ENCODE results near the gene MYO7A.

Gene MYO7A

DNA sequence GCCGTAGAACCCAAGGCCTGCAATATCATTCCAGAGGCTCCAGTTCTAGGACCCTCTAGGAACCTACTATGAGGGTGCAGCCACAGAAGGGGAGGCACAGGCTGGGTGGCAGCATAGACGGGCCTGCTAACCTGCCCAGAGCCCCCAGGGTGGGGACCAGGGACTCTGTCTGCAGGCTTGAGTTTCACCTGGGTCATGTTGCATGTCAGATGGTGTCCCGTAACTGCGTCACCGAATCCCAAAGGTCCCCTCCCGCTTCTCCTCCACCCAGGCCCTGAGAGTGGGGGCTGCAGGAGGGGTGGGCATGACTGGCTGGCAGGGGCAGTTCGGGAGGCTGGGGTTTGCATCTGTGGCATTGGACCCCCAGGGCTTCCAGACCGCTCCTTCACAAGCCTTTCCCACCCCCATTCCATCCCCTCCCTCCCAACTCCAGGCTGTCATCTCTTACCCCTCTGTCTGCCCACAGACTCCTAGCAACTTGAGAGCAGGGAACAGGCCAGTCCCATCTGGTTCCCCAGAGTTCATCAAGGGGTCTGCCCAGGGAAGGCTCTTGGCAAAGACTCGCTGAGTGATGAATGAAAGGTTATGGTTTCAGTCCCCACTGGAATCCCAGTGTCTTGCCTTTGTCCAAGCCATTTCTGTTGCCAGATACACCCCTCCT, 16.3 kb downstream of the MYO7A start:
- DNase-seq (ENCODE audit: extremely low read depth in 1 of 2, low read depth in 1 of 2): no peak

DNA sequence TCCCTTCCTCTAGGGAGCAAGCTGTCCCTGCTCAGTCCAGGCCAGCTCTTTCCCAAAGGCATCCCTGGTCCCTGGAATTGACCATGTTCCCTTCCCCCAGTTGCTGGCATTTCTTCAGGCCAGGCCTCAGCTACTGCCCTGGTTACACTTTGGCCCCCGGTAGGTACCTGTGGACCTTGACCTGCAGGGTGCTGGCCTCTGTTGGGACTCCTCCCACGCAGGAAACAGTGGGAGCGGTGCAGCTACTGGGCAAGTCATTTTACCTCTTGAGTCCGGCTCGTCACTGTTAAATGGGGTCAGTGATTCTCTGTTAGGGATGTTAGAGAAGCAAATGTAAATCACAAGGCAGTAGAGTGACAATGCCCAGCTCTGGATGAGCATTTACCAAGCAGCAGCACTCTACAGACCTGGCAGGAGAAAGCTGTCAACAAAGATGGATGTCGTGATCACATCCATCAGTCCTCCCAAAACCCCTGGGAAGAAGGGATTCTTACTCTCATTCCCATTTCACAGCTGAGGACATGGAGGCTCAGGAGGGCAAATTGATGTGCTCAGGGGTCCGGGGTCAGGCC, 16.9 kb downstream of the MYO7A start:
- DNase-seq (ENCODE audit: extremely low read depth in 1 of 2, low read depth in 1 of 2): no peak

DNA sequence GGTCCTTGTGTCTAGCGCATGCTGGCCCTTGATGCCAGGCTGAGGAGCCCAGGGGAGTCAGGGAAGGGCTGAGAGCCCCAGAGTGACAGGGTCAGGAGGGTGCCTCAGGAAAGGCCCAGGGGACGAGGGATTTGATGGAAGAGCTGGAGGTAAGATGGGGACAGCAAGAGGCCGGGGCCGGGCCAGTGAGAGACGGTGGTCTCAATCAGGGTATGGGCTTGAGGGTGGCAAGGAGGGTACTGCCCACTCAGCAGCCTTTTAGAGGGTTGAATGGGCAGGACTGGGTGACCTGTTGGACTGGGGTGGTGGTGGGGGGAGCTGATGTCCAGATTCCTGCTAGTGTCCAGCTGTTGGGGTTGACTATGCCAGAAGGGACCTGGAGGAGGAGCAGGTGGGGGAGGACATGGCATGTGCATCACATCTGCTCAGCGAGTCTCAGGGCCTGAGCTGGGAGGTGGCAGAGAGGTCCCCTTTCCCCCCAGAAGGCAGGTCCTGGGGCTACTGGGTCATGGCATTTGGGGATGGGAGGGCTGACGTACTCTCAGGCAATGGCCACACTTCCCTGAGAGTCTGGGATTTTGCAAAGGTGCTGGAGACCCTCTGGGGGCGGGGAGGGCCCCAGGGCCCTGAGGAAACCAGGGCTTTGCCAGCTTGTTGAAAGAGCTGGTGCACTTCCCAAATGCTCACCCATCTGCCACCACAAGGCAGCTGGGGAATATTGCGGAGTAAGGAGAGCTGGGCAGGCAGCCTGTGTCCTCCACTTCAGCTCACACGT, 18.4 kb downstream of the MYO7A start:
- DNase-seq (ENCODE audit: extremely low read depth in 1 of 2, low read depth in 1 of 2): no peak

DNA sequence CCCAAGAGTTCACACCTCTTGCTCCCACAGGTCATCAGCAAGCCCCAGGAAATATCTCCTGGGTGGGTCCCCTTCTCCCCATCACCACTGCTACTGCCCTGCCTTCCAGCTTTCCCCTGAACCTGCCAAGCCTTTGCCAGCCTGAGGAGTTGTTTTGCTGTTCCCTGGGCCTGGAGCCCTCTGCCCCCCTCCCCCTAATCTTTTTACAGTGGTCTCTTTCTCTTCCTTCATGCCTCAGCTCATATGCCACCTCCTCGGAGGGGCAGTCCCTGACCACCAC, 18.9 kb downstream of the MYO7A start:
- no peak for DNase-seq (ENCODE audit: extremely low read depth in 1 of 2, low read depth in 1 of 2)

DNA sequence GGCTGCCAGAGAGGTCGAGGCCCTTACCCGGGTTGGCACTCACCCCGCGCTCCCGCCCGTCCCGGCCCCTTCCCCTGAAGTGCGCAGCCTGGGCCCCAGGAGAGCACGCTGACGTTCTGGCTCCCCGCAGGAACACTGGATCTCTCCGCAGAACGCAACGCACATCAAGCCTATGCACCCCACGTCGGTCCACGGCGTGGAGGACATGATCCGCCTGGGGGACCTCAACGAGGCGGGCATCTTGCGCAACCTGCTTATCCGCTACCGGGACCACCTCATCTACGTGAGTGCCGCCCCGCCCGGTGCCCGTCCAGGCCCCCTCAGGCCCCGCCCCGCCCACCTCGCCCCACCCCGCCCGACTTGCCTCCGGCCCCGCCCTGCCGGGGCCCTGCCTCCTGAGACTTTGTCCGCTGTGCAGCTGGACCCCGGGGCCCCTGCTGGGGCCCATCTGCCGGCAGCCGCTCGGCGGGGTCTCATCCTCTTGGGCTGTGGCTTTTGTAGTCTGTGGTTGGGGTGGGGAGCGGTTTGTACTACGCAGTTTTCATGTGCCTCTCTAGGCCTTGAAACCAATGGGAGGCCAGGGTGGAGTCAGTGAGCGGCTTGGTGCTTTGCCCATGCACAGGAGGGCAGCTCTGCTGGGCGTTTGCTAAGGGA, 19.7 kb downstream of the MYO7A start:
- DNase-seq (ENCODE audit: extremely low read depth in 1 of 2, low read depth in 1 of 2): peak in 1 of 2 donors; percentile 20

DNA sequence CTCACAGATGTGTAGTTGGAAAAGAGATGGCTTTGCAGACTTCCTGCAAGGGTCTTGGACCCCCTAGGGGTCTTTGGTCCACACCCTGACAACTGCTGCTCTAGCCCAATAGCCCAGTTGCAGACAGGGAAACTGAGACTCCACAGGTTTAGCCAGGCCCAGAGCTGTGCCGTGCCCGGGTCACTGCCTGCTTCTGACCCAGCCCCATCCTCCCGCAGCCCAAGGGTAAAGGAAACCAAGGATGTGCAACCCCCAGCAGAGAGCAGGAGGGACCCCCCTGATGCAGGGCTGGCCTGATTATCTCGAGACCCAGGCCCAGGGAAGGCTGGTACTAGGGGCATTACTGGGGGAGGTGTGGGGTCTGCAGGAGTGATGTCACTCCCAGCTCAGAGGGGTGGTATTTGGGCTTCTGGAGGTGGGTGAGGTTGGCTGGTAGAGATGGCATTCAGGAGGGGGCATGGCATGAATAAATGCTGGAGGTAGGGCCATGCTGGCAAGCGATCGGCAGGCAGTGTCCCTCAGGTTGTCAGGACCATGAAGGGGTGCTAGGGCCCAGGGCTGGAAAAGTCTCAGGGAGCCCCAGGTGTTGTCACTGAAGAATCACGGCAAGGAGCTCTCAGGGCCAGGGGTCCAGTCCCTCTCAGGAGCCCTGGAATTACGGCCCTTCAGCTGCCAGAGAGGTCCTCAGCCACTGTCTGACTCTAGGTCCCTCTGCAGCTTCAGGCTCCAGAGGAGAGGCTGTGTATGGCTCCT, 21.1 kb downstream of the MYO7A start:
- no peak for DNase-seq (ENCODE audit: extremely low read depth in 1 of 2, low read depth in 1 of 2)

DNA sequence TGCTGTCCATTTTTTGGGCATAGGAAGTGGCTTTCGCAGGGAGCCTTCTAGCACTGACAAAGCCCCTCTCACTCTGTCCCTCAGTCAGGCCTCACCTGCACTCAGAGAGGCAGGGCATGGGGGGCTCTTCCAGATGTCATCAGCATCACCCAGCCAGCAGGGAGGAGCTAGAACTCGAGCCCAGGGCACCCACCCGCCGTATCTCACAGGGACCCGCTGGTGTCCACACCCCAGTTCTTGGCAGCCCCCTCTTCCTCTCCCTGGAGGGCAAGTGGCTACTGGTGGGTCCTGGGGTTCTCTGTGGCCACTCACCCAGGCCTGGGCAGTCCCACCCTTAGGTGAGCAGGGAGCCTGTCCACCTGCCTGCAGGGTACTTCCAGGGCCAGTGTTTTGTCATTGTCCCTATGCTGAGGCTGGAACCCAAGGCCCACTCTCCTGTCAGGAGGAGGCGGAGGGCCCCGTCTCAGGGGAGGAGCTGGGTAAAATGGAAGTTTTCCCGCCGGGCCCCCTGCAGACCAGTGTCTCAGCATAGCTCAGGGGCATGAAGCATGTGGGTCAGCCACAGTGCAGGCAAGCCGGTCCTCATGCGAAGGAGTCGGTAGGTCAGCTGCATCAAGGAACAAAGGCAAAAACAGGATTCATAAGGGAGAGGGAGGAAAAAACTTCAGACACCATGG, 21.8 kb downstream of the MYO7A start:
- no peak for DNase-seq (ENCODE audit: extremely low read depth in 1 of 2, low read depth in 1 of 2)

DNA sequence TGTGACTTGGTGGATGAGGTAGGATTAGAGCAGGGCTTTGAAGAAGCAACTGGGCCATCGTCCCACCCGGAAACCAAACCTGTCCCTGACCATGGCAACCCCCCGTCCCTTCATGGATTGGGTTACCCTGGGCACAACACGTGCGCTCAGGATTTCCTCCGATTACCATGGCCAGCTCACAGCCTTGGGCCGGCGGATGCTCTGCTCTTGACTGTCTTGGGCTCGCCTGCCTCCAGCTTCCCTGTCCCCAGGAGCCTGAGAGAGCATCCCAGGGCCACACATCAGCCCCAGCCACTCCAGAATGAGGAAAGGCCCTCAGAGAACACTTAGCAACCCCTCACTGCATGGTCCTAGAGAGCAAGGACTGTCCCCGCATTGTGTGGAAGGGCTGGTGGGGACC, 22.8 kb downstream of the MYO7A start:
- no peak for DNase-seq (ENCODE audit: extremely low read depth in 1 of 2, low read depth in 1 of 2)

DNA sequence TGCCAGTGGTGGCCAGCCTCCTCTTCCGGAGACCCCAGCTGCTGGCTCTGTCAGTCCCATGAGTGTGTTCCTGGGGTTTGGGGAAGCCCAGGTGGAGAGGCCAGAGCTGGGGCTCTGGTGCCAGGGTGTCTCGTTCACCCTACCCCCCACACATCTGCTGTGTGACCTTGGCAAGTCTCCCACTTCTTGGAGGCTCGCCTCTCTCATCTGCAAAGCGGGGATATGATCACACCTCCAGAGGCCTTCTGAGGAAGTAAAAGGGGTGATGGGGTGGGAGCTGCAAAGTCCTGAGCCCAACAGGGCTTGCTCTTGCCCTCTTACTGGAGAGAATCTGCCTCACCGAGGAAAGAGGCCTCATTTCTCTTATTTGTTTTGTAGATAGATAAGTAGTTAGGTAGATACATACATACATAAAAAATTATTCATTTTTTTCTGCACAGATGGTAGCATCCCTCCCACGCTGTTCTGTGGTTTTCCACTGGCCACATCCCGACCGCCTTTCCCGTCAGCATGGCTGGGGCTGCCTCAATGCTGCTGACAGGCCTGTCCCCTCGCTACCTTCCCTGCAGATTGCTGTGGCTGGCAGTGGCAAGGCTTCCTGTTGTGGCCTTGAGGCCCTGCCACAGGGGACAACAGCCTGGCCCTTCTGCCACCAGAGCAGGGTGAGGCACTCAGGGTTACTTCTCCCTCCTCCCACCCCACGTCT, 23.9 kb downstream of the MYO7A start:
- DNase-seq (ENCODE audit: extremely low read depth in 1 of 2, low read depth in 1 of 2): peak; percentile 64 to 66

DNA sequence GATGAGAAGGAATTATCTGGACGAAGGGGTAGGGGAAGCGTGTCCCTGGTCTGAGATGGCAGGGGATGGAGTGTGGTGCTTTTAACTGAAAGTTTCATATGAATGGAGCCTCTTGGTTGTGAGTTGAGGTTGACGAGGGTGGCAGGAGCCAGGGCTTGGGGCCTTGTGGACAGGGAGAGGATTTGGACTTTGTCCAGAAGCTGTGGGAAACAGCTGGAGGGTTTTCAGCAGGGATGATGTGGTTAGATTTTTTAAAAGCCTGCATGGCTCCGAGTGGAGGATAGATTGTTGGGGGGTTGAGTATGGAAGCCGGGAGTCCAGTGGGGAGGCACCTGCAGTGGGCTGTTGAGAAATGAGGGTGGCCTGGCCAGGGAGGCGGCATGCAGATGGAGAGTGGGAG, 24.8 kb downstream of the MYO7A start:
- DNase-seq (ENCODE audit: extremely low read depth in 1 of 2, low read depth in 1 of 2): no peak

DNA sequence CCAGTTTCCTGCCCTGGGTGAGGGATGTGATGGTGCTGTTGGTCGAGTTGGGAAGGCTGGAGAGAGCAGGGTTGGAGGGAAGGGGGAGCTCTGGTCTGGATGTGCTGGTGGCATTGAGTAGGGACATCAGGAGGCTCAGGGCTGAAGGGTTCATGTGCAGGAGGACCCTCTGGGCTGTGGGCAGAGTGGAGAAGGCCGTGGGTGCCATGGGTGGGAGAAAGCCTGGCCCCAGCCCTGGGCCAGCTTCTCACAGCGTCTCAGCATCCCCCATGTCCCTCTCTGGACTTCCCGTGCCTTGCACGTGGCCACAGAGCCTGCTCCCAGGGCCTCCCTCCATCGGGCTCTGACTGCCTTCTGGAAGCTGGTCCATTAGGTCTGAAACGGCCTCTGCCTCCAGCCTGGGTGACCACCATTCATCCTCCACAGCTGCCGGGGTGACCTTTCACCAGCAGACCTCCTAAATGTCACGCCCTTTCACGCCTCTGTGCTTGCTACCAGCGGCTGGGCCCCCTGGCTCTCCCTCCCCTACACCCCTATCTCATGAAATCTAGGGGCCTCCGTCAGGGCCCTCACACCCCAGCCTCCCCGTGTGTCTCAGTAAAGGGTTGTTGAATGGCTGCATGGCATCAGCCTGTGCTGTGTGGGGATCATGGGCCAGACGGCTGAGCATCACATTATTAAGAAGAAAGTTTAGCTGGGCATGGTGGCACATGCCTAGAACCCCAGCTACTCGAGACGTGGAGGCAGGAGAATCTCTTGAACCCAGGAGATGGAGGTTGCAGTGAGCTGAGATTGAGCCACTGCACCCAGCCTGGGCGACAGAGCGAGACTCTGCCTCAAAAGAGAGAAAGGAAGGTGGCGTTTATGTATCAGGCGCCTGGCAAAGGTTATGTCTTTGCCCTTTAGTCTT, 25.5 kb downstream of the MYO7A start:
- DNase-seq (ENCODE audit: extremely low read depth in 1 of 2, low read depth in 1 of 2): no peak

DNA sequence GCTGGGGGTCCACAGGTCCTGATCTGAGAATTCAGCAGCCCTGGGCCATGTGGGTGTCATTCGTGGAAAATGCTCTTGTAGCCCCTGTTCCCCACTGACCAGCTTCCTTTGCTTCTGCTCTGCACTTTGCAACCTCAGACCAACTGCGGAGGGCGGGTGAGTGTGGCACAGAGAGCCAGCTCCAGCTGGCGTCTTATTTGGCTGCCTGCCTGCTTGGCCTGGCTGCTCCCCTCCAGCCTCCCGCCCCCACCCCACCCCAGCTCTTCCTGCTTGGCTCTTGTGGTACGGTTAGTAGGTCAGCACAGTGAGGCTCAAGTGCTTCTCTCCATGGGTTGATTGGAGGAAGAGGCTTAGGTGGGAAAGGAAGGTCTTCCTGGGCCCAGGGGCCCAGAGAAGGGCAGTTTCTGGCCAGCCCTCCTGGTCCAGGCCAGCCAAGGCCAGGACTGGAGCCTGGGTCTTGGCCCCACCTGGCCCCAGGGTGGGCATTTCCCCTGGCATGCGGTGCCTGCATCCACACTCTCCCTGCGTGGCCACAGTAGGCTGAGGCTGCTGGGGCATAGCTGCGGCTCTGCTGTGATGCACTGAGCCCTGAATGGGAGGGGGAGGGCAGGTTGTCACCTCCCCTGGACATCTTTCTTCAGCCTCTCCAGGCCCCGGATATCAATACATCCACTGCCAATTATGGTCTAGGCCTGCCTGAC, 26.5 kb downstream of the MYO7A start:
- no peak for DNase-seq (ENCODE audit: extremely low read depth in 1 of 2, low read depth in 1 of 2)

DNA sequence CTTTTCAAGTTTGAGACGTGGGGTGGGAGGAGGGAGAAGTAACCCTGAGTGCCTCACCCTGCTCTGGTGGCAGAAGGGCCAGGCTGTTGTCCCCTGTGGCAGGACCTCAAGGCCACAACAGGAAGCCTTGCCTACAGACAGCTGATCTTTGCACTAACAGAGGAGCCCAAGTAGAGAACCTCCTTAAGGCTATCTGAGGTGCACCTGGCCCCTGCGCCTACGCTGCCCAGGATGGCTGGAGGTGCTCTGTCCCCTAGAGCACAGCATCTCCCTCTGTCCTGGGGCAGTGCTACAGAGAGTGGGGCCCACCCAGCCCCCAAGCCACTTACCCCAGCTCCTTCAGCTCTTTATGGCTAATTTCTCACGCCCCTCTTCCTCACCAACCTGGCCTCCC, 27.0 kb downstream of the MYO7A start:
- no peak for DNase-seq (ENCODE audit: extremely low read depth in 1 of 2, low read depth in 1 of 2)

DNA sequence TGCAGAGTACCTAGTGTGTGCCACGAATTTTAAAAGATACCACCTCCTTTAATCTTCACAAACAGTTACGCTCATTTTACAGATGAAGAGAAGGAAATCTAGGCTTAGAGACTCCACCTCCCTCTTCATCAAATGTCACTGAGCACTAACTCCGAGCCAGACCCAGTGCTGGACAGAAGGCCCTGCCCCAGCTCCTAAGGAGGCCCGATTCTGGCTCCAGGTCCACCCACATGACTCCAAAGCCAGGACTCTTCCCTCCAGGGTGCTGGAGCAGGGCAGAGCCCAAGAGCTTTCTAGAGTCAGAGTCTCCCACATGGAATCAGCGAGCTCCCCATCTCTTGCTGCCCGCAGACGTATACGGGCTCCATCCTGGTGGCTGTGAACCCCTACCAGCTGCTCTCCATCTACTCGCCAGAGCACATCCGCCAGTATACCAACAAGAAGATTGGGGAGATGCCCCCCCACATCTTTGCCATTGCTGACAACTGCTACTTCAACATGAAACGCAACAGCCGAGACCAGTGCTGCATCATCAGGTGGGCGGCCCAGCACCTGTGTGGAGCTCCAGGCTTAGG, 27.6 kb downstream of the MYO7A start:
- DNase-seq (ENCODE audit: extremely low read depth in 1 of 2, low read depth in 1 of 2): no peak

DNA sequence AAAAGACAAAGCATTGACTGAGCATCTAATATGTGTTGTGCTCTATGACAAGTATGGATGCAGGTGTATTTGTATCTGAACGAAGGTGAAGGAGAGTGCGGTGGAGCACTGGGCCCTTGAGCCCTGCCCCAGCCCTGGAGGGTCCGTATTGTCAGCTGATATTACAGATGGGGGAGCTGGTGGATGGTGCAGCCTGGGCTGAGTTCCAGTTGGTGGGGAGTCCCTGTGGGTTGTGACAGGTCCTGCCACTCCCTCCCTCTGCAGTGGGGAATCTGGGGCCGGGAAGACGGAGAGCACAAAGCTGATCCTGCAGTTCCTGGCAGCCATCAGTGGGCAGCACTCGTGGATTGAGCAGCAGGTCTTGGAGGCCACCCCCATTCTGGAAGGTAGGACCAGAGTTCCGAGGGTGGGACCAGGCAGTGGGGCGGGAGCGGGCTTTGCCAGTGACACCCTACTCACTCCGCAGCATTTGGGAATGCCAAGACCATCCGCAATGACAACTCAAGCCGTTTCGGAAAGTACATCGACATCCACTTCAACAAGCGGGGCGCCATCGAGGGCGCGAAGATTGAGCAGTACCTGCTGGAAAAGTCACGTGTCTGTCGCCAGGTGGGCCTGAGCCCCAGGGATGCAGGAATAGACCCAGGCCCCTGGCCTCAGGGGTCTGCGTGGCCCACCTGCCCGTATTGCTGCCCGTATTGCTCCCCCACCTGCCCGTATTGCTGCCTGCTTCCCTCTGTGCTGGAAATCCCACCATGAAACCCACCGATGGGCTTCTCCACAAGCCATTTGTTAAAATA, 28.6 kb downstream of the MYO7A start:
- no peak for DNase-seq (ENCODE audit: extremely low read depth in 1 of 2, low read depth in 1 of 2)

DNA sequence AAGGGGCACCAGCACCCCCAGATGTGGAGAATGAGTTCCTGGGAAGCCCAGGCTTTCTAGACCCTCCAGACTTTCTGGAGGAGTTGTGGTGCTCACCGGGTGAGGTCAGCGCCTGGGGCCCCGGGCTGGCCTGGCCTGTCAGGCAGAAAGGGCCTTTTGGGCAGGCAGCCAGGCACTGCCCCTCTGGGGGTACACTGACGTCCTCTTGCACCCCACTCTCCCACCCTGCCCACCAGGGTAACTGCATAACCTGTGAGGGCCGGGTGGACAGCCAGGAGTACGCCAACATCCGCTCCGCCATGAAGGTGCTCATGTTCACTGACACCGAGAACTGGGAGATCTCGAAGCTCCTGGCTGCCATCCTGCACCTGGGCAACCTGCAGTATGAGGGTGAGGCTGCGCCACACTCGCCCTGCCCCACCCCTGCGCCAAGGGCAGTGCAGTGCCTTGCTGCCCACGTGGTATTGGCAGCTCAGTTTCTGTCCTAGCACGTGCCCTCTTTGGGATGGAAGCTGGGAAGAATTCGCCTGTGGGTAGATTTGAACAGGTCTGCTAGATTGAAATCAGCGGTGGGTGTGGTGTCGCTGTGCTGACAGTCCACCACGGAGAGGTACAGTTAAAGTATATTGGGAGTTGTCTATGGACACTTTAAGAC, 30.1 kb downstream of the MYO7A start:
- no peak for DNase-seq (ENCODE audit: extremely low read depth in 1 of 2, low read depth in 1 of 2)

Measured in stimulated activated CD8-positive, alpha-beta memory T cell treated with anti-CD3 and anti-CD28 coated beads, Interleukin-7, amount 100 ng/mL, for 48 hours (primary cell).